Liver (tissue), 9 donors: Measurements from ENCODE around the gene INPP4A. TPM values are rescaled to one million over a fixed set of nuclear protein-coding genes. Genes with fewer than 3 reads are reported as not detected.

Experiments used
- DNase-seq: peaks from one replicate; pipeline ENCODE4 v3.0.0-alpha.2; 2017; ENCODE audit warnings: low spot score
- H3K27ac ChIP-seq, 2 donors: one replicate each; pipeline ENCODE4 v1.7.0; 2013; ENCODE audit warnings: inconsistent platforms in 2 of 2, low read length in 2 of 2, control low read depth in 1 of 2, low read depth in 1 of 2, mild to moderate bottlenecking in 1 of 2
- H3K27me3 ChIP-seq, 4 donors: one replicate each; pipeline versions ENCODE4 v1.6.1 to v1.7.0; 2013; ENCODE audit warnings: low read length in 3 of 4, inconsistent platforms in 1 of 4, mild to moderate bottlenecking in 1 of 4, moderate library complexity in 1 of 4; ENCODE audit not compliant: control insufficient read depth in 4 of 4, insufficient read depth in 4 of 4
- H3K36me3 ChIP-seq, 4 donors: one replicate each; pipeline versions ENCODE4 v1.6.1 to v1.7.0; 2013; ENCODE audit warnings: low read length in 3 of 4, mild to moderate bottlenecking in 3 of 4, low read depth in 1 of 4, moderate library complexity in 1 of 4; ENCODE audit not compliant: control insufficient read depth in 4 of 4, insufficient read depth in 3 of 4
- H3K4me1 ChIP-seq, 4 donors: one replicate each; pipeline versions ENCODE4 v1.6.1 to v1.7.0; 2013; ENCODE audit warnings: low read length in 3 of 4, mild to moderate bottlenecking in 3 of 4, moderate library complexity in 1 of 4; ENCODE audit not compliant: control insufficient read depth in 4 of 4, insufficient read depth in 4 of 4
- H3K4me3 ChIP-seq, 3 donors: one replicate each; pipeline versions ENCODE4 v1.6.1 to v1.7.0; 2013; ENCODE audit warnings: low read length in 3 of 3, control low read depth in 1 of 3, low read depth in 1 of 3, mild to moderate bottlenecking in 1 of 3
- H3K9ac ChIP-seq, 2 donors: one replicate each; pipeline ENCODE4 v1.7.0; 2013; ENCODE audit warnings: low read length in 2 of 2, mild to moderate bottlenecking in 2 of 2, moderate library complexity in 2 of 2, control low read depth in 1 of 2, low read depth in 1 of 2
- H3K9me3 ChIP-seq, 4 donors: one replicate each; pipeline versions ENCODE4 v1.6.1 to v1.7.0; 2013; ENCODE audit warnings: low read length in 3 of 4; ENCODE audit not compliant: control insufficient read depth in 4 of 4
- EGR1 ChIP-seq, 2 donors: IDR thresholded peaks; 2 replicates each; pipeline ENCODE4 v1.6.1; 2016 to 2018; ENCODE audit warnings: antibody characterized with exemption in 2 of 2, low read depth in 2 of 2
- FOXA1 ChIP-seq: IDR thresholded peaks from 2 replicates; pipeline ENCODE4 v1.6.1; 2016; ENCODE audit warnings: antibody characterized with exemption
- FOXA2 ChIP-seq: IDR thresholded peaks from 2 replicates; pipeline ENCODE4 v1.6.1; 2016; ENCODE audit warnings: antibody characterized with exemption
- GABPA ChIP-seq, 2 donors: IDR thresholded peaks in 1 of 2; conservative IDR thresholded peaks in 1 of 2; 2 replicates each; pipeline ENCODE4 v1.6.1; 2016; ENCODE audit warnings: antibody characterized with exemption in 2 of 2, mild to moderate bottlenecking in 1 of 2, moderate library complexity in 1 of 2
- HNF4A ChIP-seq, 2 donors: conservative IDR thresholded peaks; 2 replicates each; pipeline ENCODE4 v1.6.1; 2016; ENCODE audit warnings: antibody characterized with exemption in 2 of 2, mild to moderate bottlenecking in 2 of 2
- HNF4G ChIP-seq: IDR thresholded peaks from 2 replicates; pipeline ENCODE4 v1.6.1; 2016; ENCODE audit warnings: antibody characterized with exemption
- JUND ChIP-seq, 2 donors: IDR thresholded peaks; 2 replicates each; pipeline ENCODE4 v1.6.1; 2016; ENCODE audit warnings: antibody characterized with exemption in 2 of 2
- NR2F2 ChIP-seq: IDR thresholded peaks from 2 replicates; pipeline ENCODE4 v1.6.1; 2016; ENCODE audit warnings: antibody characterized with exemption
- RXRA ChIP-seq, 2 donors: IDR thresholded peaks; 2 replicates each; pipeline ENCODE4 v1.6.1; 2017 to 2018; ENCODE audit warnings: antibody characterized with exemption in 2 of 2, mild to moderate bottlenecking in 1 of 2
- SP1 ChIP-seq: IDR thresholded peaks from 2 replicates; pipeline ENCODE4 v1.6.1; 2018; ENCODE audit warnings: antibody characterized with exemption, mild to moderate bottlenecking
- TAF1 ChIP-seq: conservative IDR thresholded peaks from 2 replicates; pipeline ENCODE4 v1.6.1; 2016; ENCODE audit warnings: antibody characterized with exemption, mild to moderate bottlenecking
- ZBTB33 ChIP-seq: IDR thresholded peaks from 2 replicates; pipeline ENCODE4 v1.6.1; 2016; ENCODE audit warnings: antibody characterized with exemption
- WGBS: extraction: QIAGEN DNeasy Blood & Tissue Kit; methylation state at CpG from one replicate; pipeline ENCODE4 v1.1.7; 2013; 5-methylcytosine and 5-hydroxymethylcytosine counted together
- polyA plus RNA-seq, 2 donors: library from polyadenylated mRNA; stranded (reverse) in 1 of 2; unstranded in 1 of 2; fragments of 200-250 nt in 1 of 2; fragments of >200 nt in 1 of 2; fragmentation: Nextera tagmentation in 1 of 2; extraction: Ambion mirVana in 1 of 2; gene quantifications; one replicate each; pipeline versions ENCODE4 v1.2.1 to v1.2.3, GENCODE V29; 2013 to 2015
- total RNA-seq, 2 donors: library from RNA; depleted of rRNA; stranded (reverse); fragments of >200 nt; gene quantifications; one replicate each; pipeline ENCODE4 v1.2.3, GENCODE V29; 2014
- TF ChIP-seq, protein P1 (sequence below): IDR thresholded peaks from 2 replicates; pipeline ENCODE4 v1.6.1; 2016; ENCODE audit warnings: antibody characterized with exemption, mild to moderate bottlenecking
- TF ChIP-seq, protein P2 (sequence below): IDR thresholded peaks from 2 replicates; pipeline ENCODE4 v1.6.1; 2016; ENCODE audit warnings: antibody characterized with exemption
- TF ChIP-seq, protein P3 (sequence below): fragments of 150-350 bp; IDR thresholded peaks from 2 replicates; pipeline ENCODE4 v1.5.1; 2017; ENCODE audit warnings: improper control_type of control experiment, low read depth, low read length; ENCODE audit not compliant: missing input control
- TF ChIP-seq, protein P4 (sequence below): IDR thresholded peaks from 2 replicates; pipeline ENCODE4 v1.6.1; 2016; ENCODE audit warnings: antibody characterized with exemption
- donor health status: healthy.
- donor health status: healthy.
- donor health status: healthy.
- donor health status: healthy.
- donor health status: healthy.

Gene INPP4A
- total and polyA plus RNA-seq, 4 donors = 2.9 to 14.9 (median 7.2) TPM

- WGBS = 91% methylated on average over 23 of the region's 23 CpGs
- Histone ChIP-seq H3K9me3 (no peaks in the 10 kb centered on the region), H3K9ac (no peak overlapping the region), H3K4me3 (no peak overlapping the region), H3K27me3 (peaks cover 0 to 11% (median 0%) of the 10 kb centered on the region in 4 donors), H3K27ac (no peak overlapping the region), H3K36me3 (no peaks in the 10 kb centered on the region), H3K4me1 (no peaks in the 10 kb centered on the region)
- no peak for DNase-seq
- no peak for TF ChIP-seq TAF1
- TF ChIP-seq GABPA (IDR thresholded peaks at IDR 0.05 in 1 of 2, conservative IDR thresholded peaks at IDR 0.05 in 1 of 2) = no peak
- no peak for TF ChIP-seq NR2F2
- TF ChIP-seq, protein P1, sequence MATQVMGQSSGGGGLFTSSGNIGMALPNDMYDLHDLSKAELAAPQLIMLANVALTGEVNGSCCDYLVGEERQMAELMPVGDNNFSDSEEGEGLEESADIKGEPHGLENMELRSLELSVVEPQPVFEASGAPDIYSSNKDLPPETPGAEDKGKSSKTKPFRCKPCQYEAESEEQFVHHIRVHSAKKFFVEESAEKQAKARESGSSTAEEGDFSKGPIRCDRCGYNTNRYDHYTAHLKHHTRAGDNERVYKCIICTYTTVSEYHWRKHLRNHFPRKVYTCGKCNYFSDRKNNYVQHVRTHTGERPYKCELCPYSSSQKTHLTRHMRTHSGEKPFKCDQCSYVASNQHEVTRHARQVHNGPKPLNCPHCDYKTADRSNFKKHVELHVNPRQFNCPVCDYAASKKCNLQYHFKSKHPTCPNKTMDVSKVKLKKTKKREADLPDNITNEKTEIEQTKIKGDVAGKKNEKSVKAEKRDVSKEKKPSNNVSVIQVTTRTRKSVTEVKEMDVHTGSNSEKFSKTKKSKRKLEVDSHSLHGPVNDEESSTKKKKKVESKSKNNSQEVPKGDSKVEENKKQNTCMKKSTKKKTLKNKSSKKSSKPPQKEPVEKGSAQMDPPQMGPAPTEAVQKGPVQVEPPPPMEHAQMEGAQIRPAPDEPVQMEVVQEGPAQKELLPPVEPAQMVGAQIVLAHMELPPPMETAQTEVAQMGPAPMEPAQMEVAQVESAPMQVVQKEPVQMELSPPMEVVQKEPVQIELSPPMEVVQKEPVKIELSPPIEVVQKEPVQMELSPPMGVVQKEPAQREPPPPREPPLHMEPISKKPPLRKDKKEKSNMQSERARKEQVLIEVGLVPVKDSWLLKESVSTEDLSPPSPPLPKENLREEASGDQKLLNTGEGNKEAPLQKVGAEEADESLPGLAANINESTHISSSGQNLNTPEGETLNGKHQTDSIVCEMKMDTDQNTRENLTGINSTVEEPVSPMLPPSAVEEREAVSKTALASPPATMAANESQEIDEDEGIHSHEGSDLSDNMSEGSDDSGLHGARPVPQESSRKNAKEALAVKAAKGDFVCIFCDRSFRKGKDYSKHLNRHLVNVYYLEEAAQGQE = no peak
- no peak for TF ChIP-seq SP1
- TF ChIP-seq, protein P2, sequence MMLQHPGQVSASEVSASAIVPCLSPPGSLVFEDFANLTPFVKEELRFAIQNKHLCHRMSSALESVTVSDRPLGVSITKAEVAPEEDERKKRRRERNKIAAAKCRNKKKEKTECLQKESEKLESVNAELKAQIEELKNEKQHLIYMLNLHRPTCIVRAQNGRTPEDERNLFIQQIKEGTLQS = no peak
- no peak for TF ChIP-seq RXRA (IDR thresholded peaks at IDR 0.05)
- no peak for TF ChIP-seq FOXA1
- TF ChIP-seq HNF4A (conservative IDR thresholded peaks at IDR 0.05) = no peak
- no peak for TF ChIP-seq HNF4G
- TF ChIP-seq ZBTB33 = no peak
- TF ChIP-seq JUND (IDR thresholded peaks at IDR 0.05) = no peak
- TF ChIP-seq, protein P3, sequence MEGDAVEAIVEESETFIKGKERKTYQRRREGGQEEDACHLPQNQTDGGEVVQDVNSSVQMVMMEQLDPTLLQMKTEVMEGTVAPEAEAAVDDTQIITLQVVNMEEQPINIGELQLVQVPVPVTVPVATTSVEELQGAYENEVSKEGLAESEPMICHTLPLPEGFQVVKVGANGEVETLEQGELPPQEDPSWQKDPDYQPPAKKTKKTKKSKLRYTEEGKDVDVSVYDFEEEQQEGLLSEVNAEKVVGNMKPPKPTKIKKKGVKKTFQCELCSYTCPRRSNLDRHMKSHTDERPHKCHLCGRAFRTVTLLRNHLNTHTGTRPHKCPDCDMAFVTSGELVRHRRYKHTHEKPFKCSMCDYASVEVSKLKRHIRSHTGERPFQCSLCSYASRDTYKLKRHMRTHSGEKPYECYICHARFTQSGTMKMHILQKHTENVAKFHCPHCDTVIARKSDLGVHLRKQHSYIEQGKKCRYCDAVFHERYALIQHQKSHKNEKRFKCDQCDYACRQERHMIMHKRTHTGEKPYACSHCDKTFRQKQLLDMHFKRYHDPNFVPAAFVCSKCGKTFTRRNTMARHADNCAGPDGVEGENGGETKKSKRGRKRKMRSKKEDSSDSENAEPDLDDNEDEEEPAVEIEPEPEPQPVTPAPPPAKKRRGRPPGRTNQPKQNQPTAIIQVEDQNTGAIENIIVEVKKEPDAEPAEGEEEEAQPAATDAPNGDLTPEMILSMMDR = no peak
- TF ChIP-seq EGR1 (IDR thresholded peaks at IDR 0.05; ENCODE audit: low read depth in 2 of 2) = no peak
- TF ChIP-seq, protein P4, sequence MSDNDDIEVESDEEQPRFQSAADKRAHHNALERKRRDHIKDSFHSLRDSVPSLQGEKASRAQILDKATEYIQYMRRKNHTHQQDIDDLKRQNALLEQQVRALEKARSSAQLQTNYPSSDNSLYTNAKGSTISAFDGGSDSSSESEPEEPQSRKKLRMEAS = no peak
- TF ChIP-seq FOXA2 = no peak
These were observed 47.8 kb upstream of the INPP4A start for GRCh38 chr2:98396745-98397355.
